Psoas muscle (tissue), 8 donors: ENCODE data around the gene SGMS1. TPM values are rescaled to one million over a fixed set of nuclear protein-coding genes. Genes with fewer than 3 reads are reported as not detected.
A peak's percentile ranks its signal among the peaks of the same experiment; 100 is the strongest.

Experiments
- ATAC-seq, 4 donors: fragments of 200-7000 bp; cut with Tn5 transposase; one replicate each; pipeline ENCODE4 v1.9.1; 2020; ENCODE audit warnings: moderate library complexity in 3 of 4, mild to moderate bottlenecking in 2 of 4
- DNase-seq, 2 donors: peaks; one replicate each; pipeline ENCODE4 v3.0.0-alpha.2; 2020
- H3K27ac ChIP-seq: fragments of 200-600 bp; one replicate; pipeline ENCODE4 v1.8.0; 2022
- H3K27me3 ChIP-seq, 3 donors: fragments of 200-600 bp in 1 of 3; one replicate each; pipeline versions ENCODE4 v1.6.1 to v1.8.0; 2013 to 2022; ENCODE audit warnings: low read length in 2 of 3, mild to moderate bottlenecking in 2 of 3, moderate library complexity in 1 of 3; ENCODE audit not compliant: insufficient read depth in 3 of 3
- H3K36me3 ChIP-seq, 2 donors: fragments of 200-600 bp in 1 of 2; one replicate each; pipeline versions ENCODE4 v1.6.1 to v1.8.0; 2013 to 2022; ENCODE audit warnings: low read depth in 1 of 2, mild to moderate bottlenecking in 1 of 2, moderate library complexity in 1 of 2; ENCODE audit not compliant: insufficient read depth in 1 of 2
- H3K4me1 ChIP-seq: fragments of 200-600 bp; one replicate; pipeline ENCODE4 v1.8.0; 2022
- H3K4me3 ChIP-seq: fragments of 200-600 bp; one replicate; pipeline ENCODE4 v1.8.0; 2022; ENCODE audit warnings: mild to moderate bottlenecking
- H3K9me3 ChIP-seq: fragments of 200-600 bp; one replicate; pipeline ENCODE4 v1.8.0; 2022
- CTCF ChIP-seq: fragments of 200-600 bp; IDR thresholded peaks from one replicate; pipeline ENCODE4 v1.8.0; 2022; ENCODE audit warnings: antibody characterized with exemption
- WGBS, 3 donors: extraction: QIAGEN DNeasy Blood & Tissue Kit; methylation state at CpG; one replicate each; pipeline versions ENCODE4 v1.1.6 to v1.1.7; 2013; 5-methylcytosine and 5-hydroxymethylcytosine counted together
- intact Hi-C, 2 donors: fragments of 100-400 bp; cut with DNase I; formaldehyde crosslinking; loops; one replicate each; pipeline versions ENCODE4 v1.11.0 to v1.14.2; 2022
- polyA plus RNA-seq, 3 donors: library from polyadenylated mRNA; stranded (reverse); fragments of 200-250 nt; gene quantifications; one replicate each; pipeline ENCODE4 v1.2.3, GENCODE V29; 2013
- total RNA-seq, 4 donors: library from RNA; stranded (reverse); fragmentation: NEBNext Ultra II Directional in 2 of 4; extraction: Animal tissue kit (Norgen Biotek cat#: 25700) in 2 of 4; gene quantifications; one replicate each; pipeline versions ENCODE4 v1.2.1 to v1.2.4, GENCODE V29; 2021 to 2023
- donor health status: healthy with polysubstance abuse.
- donor health status: DM: no; HTN: no; CAD: no; lungs with moderate emphysema.
- donor health status: Bipolar disorder and iron deficiency.
- donor health status: healthy.
- donor health status: DM: yes; HTN: yes; CAD: no.
- donor health status: DM: no; HTN: no; CAD: no.
- donor health status: DM: no; HTN: no; CAD: no.
- donor health status: DM: yes; HTN: yes; CAD: no.

Gene SGMS1
- total and polyA plus RNA-seq, 7 donors: 6.2 to 16.7 (median 11.3) TPM

- Histone ChIP-seq H3K4me1 (peaks cover 38% of the 10 kb centered on the region), H3K27me3 (no peaks in the 10 kb centered on the region), H3K36me3 (no peaks in the 10 kb centered on the region), H3K4me3 (no peak overlapping the region), H3K27ac (peak overlapping the region; percentile 97), H3K9me3 (no peaks in the 10 kb centered on the region)
- intact Hi-C loops: no loop called here
- DNase-seq (no peak), ATAC-seq (no peak)
- 92 to 96% (median 96%) methylated on average over 1 of the region's 1 CpG for WGBS, 3 donors
- no peak for TF ChIP-seq CTCF
Measured at GRCh38 chr10:50619166-50619565, 4.6 kb downstream of the SGMS1 start.

- TF ChIP-seq CTCF: no peak
- no peaks in the 10 kb centered on the region for H3K27me3 ChIP-seq
- ATAC-seq (no peak), DNase-seq (no peak)
- no peak overlapping the region for H3K4me3 ChIP-seq
- no peak overlapping the region for H3K27ac ChIP-seq
- no peaks in the 10 kb centered on the region for H3K36me3 ChIP-seq
- H3K4me1 ChIP-seq: peaks cover 43% of the 10 kb centered on the region
- no peaks in the 10 kb centered on the region for H3K9me3 ChIP-seq
- WGBS, 3 donors: 82 to 91% (median 88%) methylated on average over 3 of the region's 3 CpGs
- intact Hi-C loops: no loop called here
Measured at GRCh38 chr10:50618624-50619023, 5.1 kb downstream of the SGMS1 start.

- H3K4me1 ChIP-seq: peaks cover 45% of the 10 kb centered on the region
- H3K9me3 ChIP-seq: no peaks in the 10 kb centered on the region
- H3K27me3 ChIP-seq: no peaks in the 10 kb centered on the region
- no peak overlapping the region for H3K4me3 ChIP-seq
- no peak for TF ChIP-seq CTCF
- no peaks in the 10 kb centered on the region for H3K36me3 ChIP-seq
- intact Hi-C loops: no loop called here
- ATAC-seq (no peak), DNase-seq (no peak)
- 74 to 86% (median 83%) methylated on average over 2 of the region's 2 CpGs for WGBS, 3 donors
- H3K27ac ChIP-seq: no peak overlapping the region
Measured at GRCh38 chr10:50615658-50616057, 8.1 kb downstream of the SGMS1 start.

GRCh38 chr10:50614444-50615137 is 9.2 kb downstream of the SGMS1 start:
- H3K36me3 ChIP-seq: no peaks in the 10 kb centered on the region
- peak overlapping the region; percentile 62 for H3K27ac ChIP-seq
- DNase-seq (peak in 1 of 2 donors; percentile 51), ATAC-seq (peak; percentile 83 to 93 (median 86))
- peaks cover 45% of the 10 kb centered on the region for H3K4me1 ChIP-seq
- WGBS, 3 donors: 35 to 45% (median 36%) methylated on average over 7 of the region's 7 CpGs
- no peaks in the 10 kb centered on the region for H3K27me3 ChIP-seq
- intact Hi-C loops: loop anchor here in 1 of 2 donors (5.0 kb wide), 1 partner anchor 37 kb away; no protein-coding TSS in a partner anchor
- H3K9me3 ChIP-seq: no peaks in the 10 kb centered on the region
- TF ChIP-seq CTCF: peak; percentile 61
- H3K4me3 ChIP-seq: no peak overlapping the region
